ENCODE measurements around the gene MRPL36. TPM values are rescaled to one million over a fixed set of nuclear protein-coding genes. Genes with fewer than 3 reads are reported as not detected.

The MRPL36 gene
- total RNA-seq (10 to 100 TPM in 4 of 5 donors, 1 to 10 TPM in 1; 4.9 to 96.9 (median 26.7) TPM), polyA plus RNA-seq (100 to 1,000 TPM in 1 of 3 donors, 10 to 100 TPM in 2; 67.4 to 101 (median 90.0) TPM)
- long read RNA-seq, donor 1, partial matches to known transcripts = 7 of 14 reads
- long read RNA-seq, donor 1, other reads (novel, unspliced or antisense) = 0 of 14 reads
- long read RNA-seq, donor 2, partial matches to known transcripts = 8 of 13 reads
- long read RNA-seq, donor 2, other reads (novel, unspliced or antisense) = 0 of 13 reads
- long read RNA-seq, donor 3, transcript MRPL36-202 (2 exons, 610 nt) = major isoform, 5 of 18 reads
- long read RNA-seq, donor 3, partial matches to known transcripts = 12 of 18 reads
- long read RNA-seq, donor 3, other reads (novel, unspliced or antisense) = 0 of 18 reads
- long read RNA-seq, donor 4, partial matches to known transcripts = 0 of 1 reads
- long read RNA-seq, donor 4, other reads (novel, unspliced or antisense) = 0 of 1 reads
- long read RNA-seq, donor 5, transcript MRPL36-202 (2 exons, 610 nt) = minor isoform, 10 of 38 reads
- long read RNA-seq, donor 5, transcript MRPL36-204 (2 exons, 686 nt) = major isoform, 14 of 38 reads
- long read RNA-seq, donor 5, partial matches to known transcripts = 14 of 38 reads
- long read RNA-seq, donor 5, other reads (novel, unspliced or antisense) = 0 of 38 reads
- long read RNA-seq, donor 6, transcript MRPL36-202 (2 exons, 610 nt) = minor isoform, 13 of 509 reads
- long read RNA-seq, donor 6, transcript MRPL36-204 (2 exons, 686 nt) = major isoform, 15 of 509 reads
- long read RNA-seq, donor 6, partial matches to known transcripts = 60 of 509 reads
- long read RNA-seq, donor 6, other reads (novel, unspliced or antisense) = 421 of 509 reads
- long read RNA-seq, donor 7, transcript MRPL36-202 (2 exons, 610 nt) = major isoform, 10 of 14 reads
- long read RNA-seq, donor 7, partial matches to known transcripts = 0 of 14 reads
- long read RNA-seq, donor 7, other reads (novel, unspliced or antisense) = 0 of 14 reads
- long read RNA-seq, donor 8, transcript MRPL36-202 (2 exons, 610 nt) = minor isoform, 8 of 36 reads
- long read RNA-seq, donor 8, transcript MRPL36-204 (2 exons, 686 nt) = major isoform, 12 of 36 reads
- long read RNA-seq, donor 8, partial matches to known transcripts = 16 of 36 reads
- long read RNA-seq, donor 8, other reads (novel, unspliced or antisense) = 0 of 36 reads
- long read RNA-seq, donor 9, transcript MRPL36-202 (2 exons, 610 nt) = major isoform, 7 of 27 reads
- long read RNA-seq, donor 9, partial matches to known transcripts = 17 of 27 reads
- long read RNA-seq, donor 9, other reads (novel, unspliced or antisense) = 0 of 27 reads
- long read RNA-seq, donor 10, partial matches to known transcripts = 0 of 7 reads
- long read RNA-seq, donor 10, other reads (novel, unspliced or antisense) = 0 of 7 reads

DNA sequence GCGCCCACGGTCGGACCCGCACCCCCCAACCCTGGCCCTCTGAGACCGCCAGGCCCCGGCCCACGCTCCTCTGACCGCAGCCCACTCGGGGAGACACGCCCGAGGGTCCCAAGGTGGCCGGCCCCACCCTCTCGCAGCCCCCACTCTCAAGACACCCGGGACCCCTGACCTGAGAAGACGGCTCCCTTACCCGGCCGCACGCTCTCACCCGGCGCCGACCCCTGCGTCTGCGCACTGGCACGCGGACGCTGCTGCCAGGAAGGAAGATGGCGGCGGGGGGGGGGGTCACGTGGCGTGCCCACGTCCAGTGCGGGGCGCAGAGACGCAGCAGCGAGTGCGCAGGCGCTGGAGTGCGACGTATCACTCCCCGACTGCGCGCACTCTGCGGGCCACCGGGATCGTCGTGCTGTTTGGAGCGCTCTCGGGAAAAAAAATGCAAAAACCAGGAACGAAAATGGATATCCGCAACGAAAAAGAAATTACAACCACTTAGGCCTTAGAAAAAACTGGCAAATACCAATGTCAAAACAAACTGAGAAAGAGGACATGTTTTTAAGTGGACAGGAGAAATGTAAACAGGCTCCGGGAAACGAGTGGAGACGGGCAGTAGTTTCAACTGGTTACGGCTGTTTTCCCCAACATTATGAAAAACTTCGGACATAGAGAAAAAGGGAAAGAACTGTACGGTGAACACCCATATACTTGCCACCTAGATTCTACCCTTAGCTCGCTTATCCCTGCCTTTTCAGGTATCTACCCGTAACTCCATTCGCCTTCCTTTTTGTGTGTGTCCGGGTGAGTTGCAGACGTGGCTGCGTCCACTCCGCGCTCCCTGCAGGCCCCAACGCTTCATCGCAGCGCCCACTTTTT, at the start of gene MRPL36:
TSS of gene MRPL36 (minus strand) at position 236 of the 870 bp plus-strand sequence. CDS start 902 bp downstream, outside the sequence.
- H3K27me3 ChIP-seq = no peaks in the 10 kb centered on the region
- intact Hi-C loops (cut with DNase I; ENCODE audit: low total_unique reads) = no loop called here
- peak; percentile 94 to 98 for DNase-seq
- WGBS, 5 donors = 2 to 3% (median 2%) methylated on average over 53 to 68 of the region's 68 CpGs
- peaks cover 35 to 51% (median 50%) of the 10 kb centered on the region in 4 donors for H3K36me3 ChIP-seq
- peak in 2 of 4 donors; percentile 35 to 84 for TF ChIP-seq POLR2A (IDR thresholded peaks at IDR 0.05)
- TF ChIP-seq, protein P1, sequence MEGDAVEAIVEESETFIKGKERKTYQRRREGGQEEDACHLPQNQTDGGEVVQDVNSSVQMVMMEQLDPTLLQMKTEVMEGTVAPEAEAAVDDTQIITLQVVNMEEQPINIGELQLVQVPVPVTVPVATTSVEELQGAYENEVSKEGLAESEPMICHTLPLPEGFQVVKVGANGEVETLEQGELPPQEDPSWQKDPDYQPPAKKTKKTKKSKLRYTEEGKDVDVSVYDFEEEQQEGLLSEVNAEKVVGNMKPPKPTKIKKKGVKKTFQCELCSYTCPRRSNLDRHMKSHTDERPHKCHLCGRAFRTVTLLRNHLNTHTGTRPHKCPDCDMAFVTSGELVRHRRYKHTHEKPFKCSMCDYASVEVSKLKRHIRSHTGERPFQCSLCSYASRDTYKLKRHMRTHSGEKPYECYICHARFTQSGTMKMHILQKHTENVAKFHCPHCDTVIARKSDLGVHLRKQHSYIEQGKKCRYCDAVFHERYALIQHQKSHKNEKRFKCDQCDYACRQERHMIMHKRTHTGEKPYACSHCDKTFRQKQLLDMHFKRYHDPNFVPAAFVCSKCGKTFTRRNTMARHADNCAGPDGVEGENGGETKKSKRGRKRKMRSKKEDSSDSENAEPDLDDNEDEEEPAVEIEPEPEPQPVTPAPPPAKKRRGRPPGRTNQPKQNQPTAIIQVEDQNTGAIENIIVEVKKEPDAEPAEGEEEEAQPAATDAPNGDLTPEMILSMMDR (IDR thresholded peaks at IDR 0.05) = no peak
- TF ChIP-seq POLR2AphosphoS5 (IDR thresholded peaks at IDR 0.05) = peak; percentile 75 to 95 (median 94)
- H3K4me3 ChIP-seq = peak within 1 kb of the TSS; percentile 72 to 99 (median 88)
- H3K4me1 ChIP-seq = peaks cover 18 to 69% (median 51%) of the 10 kb centered on the region in 4 donors
- H3K9me3 ChIP-seq = no peaks in the 10 kb centered on the region
- peak within 1 kb of the TSS; percentile 84 to 93 (median 89) for H3K27ac ChIP-seq

DNA sequence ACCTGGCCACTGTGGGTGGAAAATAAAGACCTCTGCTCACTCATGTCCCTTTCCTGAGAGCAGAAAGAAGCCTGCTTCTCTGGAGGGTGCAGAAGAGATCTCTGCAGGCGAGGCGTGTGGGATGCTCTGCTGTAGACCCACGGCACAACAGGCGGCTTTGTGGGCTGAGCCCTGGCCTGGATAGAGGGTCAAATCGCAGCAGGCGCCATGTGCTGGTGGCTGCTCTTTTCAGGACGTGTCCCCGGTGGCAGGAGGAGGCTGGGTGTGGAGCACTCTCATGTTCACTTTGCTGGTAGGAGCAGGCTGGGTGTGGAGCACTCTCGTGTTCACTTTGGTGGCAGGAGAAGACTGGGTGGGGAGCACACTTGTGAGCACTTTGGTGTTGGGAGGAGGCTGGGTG, 48.0 kb upstream of the MRPL36 start:
- peaks cover 7 to 80% (median 42%) of the 10 kb centered on the region in 3 donors for H3K27me3 ChIP-seq
- TF ChIP-seq POLR2A (IDR thresholded peaks at IDR 0.05) (no peak), POLR2AphosphoS5 (IDR thresholded peaks at IDR 0.05) (no peak), EP300 (IDR thresholded peaks at IDR 0.05) (no peak)
- TF ChIP-seq, protein P1 (IDR thresholded peaks at IDR 0.05) = no peak
- H3K4me3 ChIP-seq = no peak overlapping the region
- H3K27ac ChIP-seq = no peak overlapping the region
- peaks cover 0 to 11% (median 0%) of the 10 kb centered on the region in 4 donors for H3K4me1 ChIP-seq
- no peak for DNase-seq
- H3K36me3 ChIP-seq = no peaks in the 10 kb centered on the region
- intact Hi-C loops (cut with DNase I; ENCODE audit: low total_unique reads) = no loop called here
- no peaks in the 10 kb centered on the region for H3K9me3 ChIP-seq
- WGBS, 5 donors = 71 to 79% (median 75%) methylated on average over 9 of the region's 9 CpGs

DNA sequence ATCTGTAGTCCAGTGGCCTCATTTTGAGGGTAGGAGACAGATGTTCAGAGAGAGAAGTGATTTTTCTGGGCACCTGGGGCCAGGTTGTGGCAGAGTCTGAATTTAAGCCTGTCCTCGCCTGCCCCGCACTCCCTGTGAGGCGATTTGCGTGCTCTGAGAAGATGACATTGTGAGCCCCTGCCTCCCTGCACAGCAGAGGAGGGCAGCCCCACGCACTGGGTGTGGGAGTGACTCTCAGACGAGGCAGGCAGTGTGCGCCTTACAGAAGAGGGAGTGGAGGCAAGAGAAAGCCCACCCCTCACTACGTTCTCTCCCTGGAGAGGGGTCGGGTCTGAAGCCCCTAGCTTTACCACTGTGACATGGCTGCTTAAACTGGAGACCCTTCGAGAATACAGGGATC, 47.4 kb upstream of the MRPL36 start:
- H3K27me3 ChIP-seq = peaks cover 7 to 79% (median 37%) of the 10 kb centered on the region in 3 donors
- 69 to 78% (median 73%) methylated on average over 10 of the region's 10 CpGs for WGBS, 5 donors
- no peak for DNase-seq

More for the DNA sequence above, 47.4 kb upstream of the MRPL36 start:
- TF ChIP-seq POLR2A (IDR thresholded peaks at IDR 0.05) (no peak), EP300 (IDR thresholded peaks at IDR 0.05) (no peak), POLR2AphosphoS5 (IDR thresholded peaks at IDR 0.05) (no peak)
- TF ChIP-seq, protein P1 (IDR thresholded peaks at IDR 0.05) = no peak
- Histone ChIP-seq H3K4me1 (peaks cover 0 to 11% (median 0%) of the 10 kb centered on the region in 4 donors), H3K4me3 (no peak overlapping the region), H3K27ac (no peak overlapping the region), H3K36me3 (no peaks in the 10 kb centered on the region), H3K9me3 (no peaks in the 10 kb centered on the region)
- intact Hi-C loops (cut with DNase I; ENCODE audit: low total_unique reads) = no loop called here
